ENCODE results near the gene GLB1L2. TPM values are rescaled to one million over a fixed set of nuclear protein-coding genes. Genes with fewer than 3 reads are reported as not detected.

GLB1L2 gene
- total RNA-seq, 2 donors from 2014 or later: 9.9 to 12.5 TPM

GRCh38 chr11:134339756-134340155, 8.0 kb downstream of the GLB1L2 start:
- H3K36me3 Mint-ChIP-seq (ENCODE audit: low read depth): no peaks in the 10 kb centered on the region
- no peak overlapping the region for H3K4me3 Mint-ChIP-seq
- Histone ChIP-seq H3K27ac (ENCODE audit: low read depth, low read length) (no peak overlapping the region), H3K27me3 (ENCODE audit: control insufficient read depth, insufficient read depth, low read length, poor library complexity, severe bottlenecking) (peaks cover 16% of the 10 kb centered on the region), H3K9me3 (ENCODE audit: control insufficient read depth, low read length) (no peaks in the 10 kb centered on the region), H3K36me3 (ENCODE audit: control insufficient read depth, insufficient read depth, low read length) (no peaks in the 10 kb centered on the region), H3K4me1 (ENCODE audit: control insufficient read depth, insufficient read depth, low read length) (no peaks in the 10 kb centered on the region), H3K4me3 (ENCODE audit: low read length) (no peak overlapping the region), H3K9ac (ENCODE audit: extremely low read depth, low read length, poor library complexity, severe bottlenecking) (no peak overlapping the region)
- H3K4me1 Mint-ChIP-seq: no peaks in the 10 kb centered on the region
- H3K9me3 Mint-ChIP-seq: no peaks in the 10 kb centered on the region
- H3K27ac Mint-ChIP-seq: no peak overlapping the region
- WGBS, 2 experiments (ENCODE audit: insufficient coverage in 1 of 2, insufficient read length in 1 of 2): 85 to 100% methylated on average over 2 to 4 of the region's 4 CpGs
- H3K27me3 Mint-ChIP-seq (ENCODE audit: insufficient read depth): peaks cover 10% of the 10 kb centered on the region
- TF ChIP-seq CTCF (conservative IDR thresholded peaks at IDR 0.05): no peak
- no peak for DNase-seq

- H3K27me3 Mint-ChIP-seq (ENCODE audit: insufficient read depth): peaks cover 6% of the 10 kb centered on the region
- Histone ChIP-seq H3K9me3 (ENCODE audit: control insufficient read depth, low read length) (no peaks in the 10 kb centered on the region), H3K4me3 (ENCODE audit: low read length) (no peak overlapping the region), H3K4me1 (ENCODE audit: control insufficient read depth, insufficient read depth, low read length) (no peaks in the 10 kb centered on the region), H3K27ac (ENCODE audit: low read depth, low read length) (no peak overlapping the region), H3K36me3 (ENCODE audit: control insufficient read depth, insufficient read depth, low read length) (no peaks in the 10 kb centered on the region), H3K27me3 (ENCODE audit: control insufficient read depth, insufficient read depth, low read length, poor library complexity, severe bottlenecking) (peaks cover 9% of the 10 kb centered on the region), H3K9ac (ENCODE audit: extremely low read depth, low read length, poor library complexity, severe bottlenecking) (no peak overlapping the region)
- H3K27ac Mint-ChIP-seq: no peak overlapping the region
- no peaks in the 10 kb centered on the region for H3K4me1 Mint-ChIP-seq
- no peak for TF ChIP-seq CTCF (conservative IDR thresholded peaks at IDR 0.05)
- no peak overlapping the region for H3K4me3 Mint-ChIP-seq
- no peaks in the 10 kb centered on the region for H3K36me3 Mint-ChIP-seq (ENCODE audit: low read depth)
- H3K9me3 Mint-ChIP-seq: no peaks in the 10 kb centered on the region
- WGBS, 2 experiments (ENCODE audit: insufficient coverage in 1 of 2, insufficient read length in 1 of 2): 94 to 98% methylated on average over 7 to 11 of the region's 11 CpGs
- no peak for DNase-seq
Measured at GRCh38 chr11:134340354-134340964, 8.7 kb downstream of the GLB1L2 start.

- no peaks in the 10 kb centered on the region for H3K27me3 ChIP-seq (ENCODE audit: control insufficient read depth, insufficient read depth, low read length, poor library complexity, severe bottlenecking)
- H3K36me3 Mint-ChIP-seq (ENCODE audit: low read depth): no peaks in the 10 kb centered on the region
Measured at GRCh38 chr11:134341805-134342571, 10.2 kb downstream of the GLB1L2 start.

More at GRCh38 chr11:134341805-134342571, 10.2 kb downstream of the GLB1L2 start:
- H3K36me3 ChIP-seq (ENCODE audit: control insufficient read depth, insufficient read depth, low read length): no peaks in the 10 kb centered on the region
- no peak overlapping the region for H3K4me3 ChIP-seq (ENCODE audit: low read length)
- no peaks in the 10 kb centered on the region for H3K4me1 Mint-ChIP-seq
- H3K4me3 Mint-ChIP-seq: no peak overlapping the region
- H3K9ac ChIP-seq (ENCODE audit: extremely low read depth, low read length, poor library complexity, severe bottlenecking): no peak overlapping the region
- peaks cover 2% of the 10 kb centered on the region for H3K27me3 Mint-ChIP-seq (ENCODE audit: insufficient read depth)
- no peak overlapping the region for H3K27ac Mint-ChIP-seq
- TF ChIP-seq CTCF (conservative IDR thresholded peaks at IDR 0.05): no peak
- no peak overlapping the region for H3K27ac ChIP-seq (ENCODE audit: low read depth, low read length)
- H3K9me3 ChIP-seq (ENCODE audit: control insufficient read depth, low read length): no peaks in the 10 kb centered on the region
- H3K4me1 ChIP-seq (ENCODE audit: control insufficient read depth, insufficient read depth, low read length): no peaks in the 10 kb centered on the region
- 95 to 97% methylated on average over 58 to 68 of the region's 68 CpGs for WGBS, 2 experiments (ENCODE audit: insufficient coverage in 1 of 2, insufficient read length in 1 of 2)
- H3K9me3 Mint-ChIP-seq: no peaks in the 10 kb centered on the region
- no peak for DNase-seq
